LNCAP (cell line): Measurements from ENCODE around the gene ZFP36.

Source experiments
- CTCF ChIP-seq: fragments of 450-650 bp; IDR thresholded peaks from 2 replicates; pipeline ENCODE4 v1.5.1; 2017; ENCODE audit warnings: mild to moderate bottlenecking

The ZFP36 gene

DNA sequence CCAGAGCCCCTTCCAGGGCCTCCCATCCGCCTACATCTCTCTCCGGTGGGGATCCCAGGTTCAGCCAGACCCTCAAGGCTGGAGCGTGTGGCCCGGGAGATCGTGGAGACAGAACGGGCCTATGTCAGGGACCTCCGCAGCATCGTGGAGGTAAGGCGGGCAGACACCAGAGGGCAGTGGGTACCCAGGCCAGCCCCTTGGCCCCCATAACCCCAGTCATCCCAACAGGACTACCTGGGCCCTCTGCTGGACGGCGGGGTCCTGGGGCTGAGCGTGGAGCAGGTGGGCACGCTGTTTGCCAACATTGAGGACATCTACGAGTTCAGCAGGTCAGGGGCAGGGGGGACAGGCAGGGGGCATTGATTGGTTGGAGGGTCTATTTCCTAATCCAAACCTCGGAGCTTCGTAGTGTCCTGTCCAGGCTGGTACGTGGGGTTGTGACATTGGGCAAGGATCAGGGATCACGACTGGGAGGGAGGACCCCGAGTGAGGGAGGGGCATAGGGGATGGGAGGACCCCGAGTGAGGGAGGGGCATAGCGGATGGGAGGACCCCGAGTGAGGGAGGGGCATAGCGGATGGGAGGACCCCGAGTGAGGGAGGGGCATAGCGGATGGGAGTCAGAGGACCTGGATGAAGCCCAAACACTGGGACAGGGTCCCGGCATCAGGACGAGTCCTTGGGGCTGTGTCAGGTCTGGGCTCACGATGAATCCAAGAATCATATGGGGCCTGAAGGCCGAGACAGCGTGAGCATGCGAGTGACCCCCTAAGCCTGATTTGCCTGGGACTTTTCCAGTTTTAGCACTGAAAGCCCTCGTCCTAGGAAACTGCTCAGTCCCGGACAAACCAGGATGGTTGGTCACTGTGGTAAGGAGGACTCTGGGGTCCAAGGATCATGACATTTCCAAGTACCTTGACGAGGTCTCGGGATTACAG lies 8.7 kb downstream of the ZFP36 start:
- no peak for TF ChIP-seq CTCF

DNA sequence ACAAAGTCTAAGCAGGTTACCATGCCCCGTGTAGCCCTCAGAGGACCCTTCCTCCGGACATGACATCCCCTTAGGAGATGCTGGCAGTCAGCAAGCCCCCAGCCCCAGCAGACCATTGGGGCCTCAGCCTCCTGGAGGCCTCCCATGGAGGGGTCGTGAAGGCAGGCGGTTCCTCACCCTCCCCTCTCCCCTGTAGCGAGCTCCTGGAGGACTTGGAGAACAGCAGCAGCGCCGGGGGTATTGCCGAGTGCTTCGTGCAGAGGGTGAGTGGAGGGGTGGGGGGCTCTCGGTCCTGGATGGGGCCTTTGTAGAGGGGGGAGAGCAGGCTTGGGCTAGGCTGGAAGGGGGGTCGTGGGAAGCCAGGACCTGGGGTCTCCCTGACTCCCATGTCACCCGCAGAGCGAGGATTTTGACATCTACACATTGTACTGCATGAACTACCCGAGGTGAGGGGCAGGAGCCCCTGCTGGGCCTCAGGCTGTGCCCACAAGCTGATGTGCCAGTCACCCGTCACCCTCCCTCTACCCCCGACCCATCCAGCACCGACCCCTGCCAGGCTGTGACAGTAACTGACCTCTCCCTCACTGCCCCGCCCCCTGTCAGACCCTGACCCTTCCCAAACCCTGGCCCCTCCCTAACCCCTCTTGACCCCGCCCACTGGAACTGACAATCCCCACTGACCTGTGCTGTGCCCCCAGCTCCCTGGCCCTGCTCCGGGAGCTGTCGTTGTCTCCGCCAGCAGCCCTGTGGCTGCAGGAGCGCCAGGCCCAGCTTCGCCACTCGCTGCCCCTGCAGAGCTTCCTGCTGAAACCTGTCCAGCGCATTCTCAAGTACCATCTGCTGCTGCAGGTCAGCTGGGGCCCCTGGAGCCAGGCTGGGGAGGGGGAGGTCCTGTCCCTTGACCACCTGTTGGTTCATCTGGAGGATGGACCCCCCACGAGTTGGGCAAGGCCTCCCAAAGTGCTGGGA lies 9.8 kb downstream of the ZFP36 start:
- TF ChIP-seq CTCF = no peak

DNA sequence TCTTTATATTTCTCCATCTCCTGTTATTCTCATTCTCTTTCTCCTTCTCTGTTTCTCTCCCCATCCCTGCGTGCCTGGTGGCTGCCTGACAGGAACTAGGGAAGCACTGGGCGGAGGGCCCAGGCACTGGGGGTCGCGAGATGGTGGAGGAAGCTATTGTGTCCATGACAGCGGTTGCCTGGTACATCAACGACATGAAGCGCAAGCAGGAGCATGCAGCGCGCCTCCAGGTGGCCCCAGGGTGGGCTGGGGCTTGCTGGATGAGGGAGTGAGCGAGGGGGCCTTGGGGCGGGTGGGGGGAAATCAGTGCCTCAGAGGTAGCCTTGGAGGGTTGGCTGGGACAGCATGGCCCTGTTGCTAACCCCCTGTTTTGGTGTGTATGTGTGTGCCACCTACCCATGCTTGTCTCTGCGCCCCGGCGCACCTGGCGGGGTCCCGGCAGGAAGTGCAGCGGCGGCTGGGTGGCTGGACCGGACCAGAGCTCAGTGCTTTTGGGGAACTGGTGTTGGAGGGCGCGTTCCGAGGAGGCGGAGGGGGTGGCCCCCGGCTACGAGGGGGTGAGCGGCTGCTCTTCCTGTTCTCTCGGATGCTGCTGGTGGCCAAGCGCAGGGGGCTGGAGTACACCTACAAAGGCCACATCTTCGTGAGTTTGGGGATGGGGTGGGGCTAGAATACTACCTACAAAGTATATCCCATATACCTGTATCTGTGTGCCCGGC lies 11.0 kb downstream of the ZFP36 start:
- TF ChIP-seq CTCF = no peak

- no peak for TF ChIP-seq CTCF
Measured at GRCh38 chr19:39419003-39419402, 12.4 kb downstream of the ZFP36 start.

DNA sequence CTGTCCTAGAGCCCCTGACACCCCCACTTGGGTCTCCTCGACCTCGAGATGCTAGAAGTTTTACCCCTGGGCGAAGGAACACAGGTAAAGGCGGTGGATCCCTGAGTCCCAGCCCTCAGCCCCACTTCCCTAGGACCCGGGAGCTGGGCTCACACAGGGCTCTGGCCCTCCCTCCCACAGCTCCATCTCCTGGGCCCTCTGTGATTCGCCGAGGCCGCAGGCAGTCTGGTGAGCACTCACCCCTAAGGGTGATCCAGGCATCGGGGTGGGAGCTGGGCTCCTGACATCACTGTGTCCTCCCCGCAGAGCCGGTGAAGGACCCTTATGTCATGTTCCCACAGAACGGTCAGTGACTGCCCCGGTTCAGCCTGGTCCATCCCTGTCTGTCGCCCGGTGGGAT lies 14.1 kb downstream of the ZFP36 start:
- TF ChIP-seq CTCF = no peak

DNA sequence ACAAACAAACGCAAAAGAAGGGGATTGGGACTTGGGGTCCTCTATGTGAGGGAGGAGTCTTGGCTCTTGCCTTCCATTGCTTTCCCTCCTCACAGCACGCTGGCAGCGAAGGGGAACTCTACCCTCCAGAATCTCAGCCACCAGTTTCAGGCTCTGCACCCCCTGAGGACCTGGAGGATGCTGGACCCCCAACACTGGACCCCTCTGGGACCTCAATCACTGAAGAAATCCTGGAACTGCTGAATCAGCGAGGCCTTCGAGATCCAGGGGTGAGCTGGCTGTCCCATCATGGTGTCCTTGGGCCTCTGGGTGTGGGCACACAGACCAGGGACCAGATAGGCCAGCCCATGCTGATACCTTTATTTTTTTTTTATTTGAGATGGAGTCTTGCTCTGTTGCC lies 15.4 kb downstream of the ZFP36 start:
- TF ChIP-seq CTCF = no peak
